Measurements from ENCODE around the gene CEACAM1. TPM values are rescaled to one million over a fixed set of nuclear protein-coding genes. Genes with fewer than 3 reads are reported as not detected.
A peak's percentile ranks its signal among the peaks of the same experiment; 100 is the strongest.
"Not testable (repeated sequence)": the region's sequence is repeated elsewhere in the genome, so short reads cannot be mapped to it uniquely, and the experiment has no call there.

Gene CEACAM1
- total RNA-seq, 2 donors from 2014 or later, result 251 to 510 TPM

- H3K27me3 ChIP-seq, result no peaks in the 10 kb centered on the region
- TF ChIP-seq CTCF (IDR thresholded peaks at IDR 0.05), result no peak
- DNase-seq, result no peak
- H3K36me3 ChIP-seq, result no peaks in the 10 kb centered on the region
- no peaks in the 10 kb centered on the region for H3K9me3 ChIP-seq
- peaks cover 5% of the 10 kb centered on the region for H3K4me1 ChIP-seq
- intact Hi-C loops (cut with DNase I), result no loop called here
- no peak overlapping the region for H3K27ac ChIP-seq
- peak overlapping the region; percentile 7 for H3K4me3 ChIP-seq
- peak overlapping the region in 1 of 2 donors; percentile 17 for H3K9ac ChIP-seq (ENCODE audit: low read depth in 2 of 2, low read length in 2 of 2)
Observed at GRCh38 chr19:42524250-42524649, 4.0 kb downstream of the CEACAM1 start.

- H3K4me1 ChIP-seq; H3K9me3 ChIP-seq; H3K36me3 ChIP-seq; H3K27me3 ChIP-seq; H3K4me3 ChIP-seq; DNase-seq; H3K27ac ChIP-seq; intact Hi-C loops (cut with DNase I); H3K9ac ChIP-seq (ENCODE audit: low read depth in 2 of 2, low read length in 2 of 2): not testable (repeated sequence)
Observed at GRCh38 chr19:42522262-42522661, 6.0 kb downstream of the CEACAM1 start.

- no peaks in the 10 kb centered on the region for H3K27me3 ChIP-seq
- no peak for DNase-seq
- H3K27ac ChIP-seq, result no peak overlapping the region
- H3K4me3 ChIP-seq, result no peak overlapping the region
- H3K4me1 ChIP-seq, result no peaks in the 10 kb centered on the region
- TF ChIP-seq CTCF (IDR thresholded peaks at IDR 0.05), result no peak
- no peaks in the 10 kb centered on the region for H3K9me3 ChIP-seq
- H3K36me3 ChIP-seq, result no peaks in the 10 kb centered on the region
- H3K9ac ChIP-seq (ENCODE audit: low read depth in 2 of 2, low read length in 2 of 2), result no peak overlapping the region
- intact Hi-C loops (cut with DNase I), result no loop called here
Observed at GRCh38 chr19:42521346-42522030, 6.8 kb downstream of the CEACAM1 start.

GRCh38 chr19:42519108-42519507 is 9.2 kb downstream of the CEACAM1 start:
- no peaks in the 10 kb centered on the region for H3K4me1 ChIP-seq
- no peaks in the 10 kb centered on the region for H3K36me3 ChIP-seq
- H3K9ac ChIP-seq (ENCODE audit: low read depth in 2 of 2, low read length in 2 of 2), result no peak overlapping the region
- no peaks in the 10 kb centered on the region for H3K27me3 ChIP-seq
- intact Hi-C loops (cut with DNase I), result no loop called here
- no peak for DNase-seq
- no peak overlapping the region for H3K27ac ChIP-seq
- no peak for TF ChIP-seq CTCF (IDR thresholded peaks at IDR 0.05)
- no peaks in the 10 kb centered on the region for H3K9me3 ChIP-seq
- no peak overlapping the region for H3K4me3 ChIP-seq

GRCh38 chr19:42516771-42517170 is 11.5 kb downstream of the CEACAM1 start:
- H3K4me1 ChIP-seq, result no peaks in the 10 kb centered on the region
- H3K36me3 ChIP-seq, result no peaks in the 10 kb centered on the region
- no peak overlapping the region for H3K9ac ChIP-seq (ENCODE audit: low read depth in 2 of 2, low read length in 2 of 2)
- TF ChIP-seq CTCF (IDR thresholded peaks at IDR 0.05), result no peak
- H3K9me3 ChIP-seq, result no peaks in the 10 kb centered on the region
- no peak overlapping the region for H3K4me3 ChIP-seq
- intact Hi-C loops (cut with DNase I), result no loop called here
- no peak for DNase-seq
- no peaks in the 10 kb centered on the region for H3K27me3 ChIP-seq
- no peak overlapping the region for H3K27ac ChIP-seq

- TF ChIP-seq CTCF (IDR thresholded peaks at IDR 0.05), result no peak
- Histone ChIP-seq H3K9ac (ENCODE audit: low read depth in 2 of 2, low read length in 2 of 2) (no peak overlapping the region), H3K4me1 (no peaks in the 10 kb centered on the region), H3K4me3 (no peak overlapping the region), H3K36me3 (no peaks in the 10 kb centered on the region), H3K9me3 (no peaks in the 10 kb centered on the region), H3K27me3 (no peaks in the 10 kb centered on the region), H3K27ac (no peak overlapping the region)
- no peak for DNase-seq
- intact Hi-C loops (cut with DNase I), result no loop called here
Observed at GRCh38 chr19:42515241-42515832, 12.9 kb downstream of the CEACAM1 start.
